ENCODE measurements around the gene CHD6.

CHD6 gene

GRCh38 chr20:41363601-41364000 lies 254.6 kb downstream of the CHD6 start:
- no peak for DNase-seq

GRCh38 chr20:41362748-41363140 lies 255.4 kb downstream of the CHD6 start:
- DNase-seq, result no peak

- DNase-seq, result peak; percentile 31
These were observed 256.1 kb downstream of the CHD6 start for GRCh38 chr20:41361757-41362747.

- no peak for DNase-seq
These were observed 257.1 kb downstream of the CHD6 start for GRCh38 chr20:41360831-41361756.

GRCh38 chr20:41359541-41360011 lies 258.6 kb downstream of the CHD6 start:
- no peak for DNase-seq

GRCh38 chr20:41358717-41359116 lies 259.5 kb downstream of the CHD6 start:
- DNase-seq, result no peak

GRCh38 chr20:41358230-41358629 lies 259.9 kb downstream of the CHD6 start:
- DNase-seq, result no peak

GRCh38 chr20:41357424-41358163 lies 260.6 kb downstream of the CHD6 start:
- DNase-seq, result no peak

- no peak for DNase-seq
These were observed 261.2 kb downstream of the CHD6 start for GRCh38 chr20:41356951-41357350.

GRCh38 chr20:41355598-41356203 lies 262.5 kb downstream of the CHD6 start:
- no peak for DNase-seq

GRCh38 chr20:41355192-41355591 lies 263.0 kb downstream of the CHD6 start:
- no peak for DNase-seq

- DNase-seq, result no peak
These were observed 264.6 kb downstream of the CHD6 start for GRCh38 chr20:41353530-41353929.

- no peak for DNase-seq
These were observed 265.5 kb downstream of the CHD6 start for GRCh38 chr20:41352666-41353065.

- DNase-seq, result no peak
These were observed 266.1 kb downstream of the CHD6 start for GRCh38 chr20:41352106-41352505.
